ENCODE data around the gene TRIM42.

TRIM42 gene

GRCh38 chr3:140677764-140678163 is at the start of gene TRIM42:
Gene TRIM42, plus strand, starts transcription at chr3:140678064. Its CDS starts 166 bp downstream, at chr3:140678230.
- H3K9me3 Mint-ChIP-seq, result peaks cover under 1% of the 10 kb centered on the region
- H3K4me1 Mint-ChIP-seq (ENCODE audit: low read depth), result no peaks in the 10 kb centered on the region
- H3K27me3 Mint-ChIP-seq, result no peaks in the 10 kb centered on the region
- H3K27ac Mint-ChIP-seq, result no peak within 1 kb of the TSS
- H3K36me3 Mint-ChIP-seq (ENCODE audit: low read depth), result no peaks in the 10 kb centered on the region
- H3K4me3 Mint-ChIP-seq, result no peak within 1 kb of the TSS

- H3K27ac Mint-ChIP-seq, result no peak overlapping the region
- no peaks in the 10 kb centered on the region for H3K9me3 Mint-ChIP-seq
Measured at GRCh38 chr3:140628606-140629005, 49.3 kb upstream of the TRIM42 start.

GRCh38 chr3:140629357-140630137 is 48.3 kb upstream of the TRIM42 start:
- no peaks in the 10 kb centered on the region for H3K9me3 Mint-ChIP-seq
- H3K36me3 Mint-ChIP-seq (ENCODE audit: low read depth), result no peaks in the 10 kb centered on the region
- no peak overlapping the region for H3K27ac Mint-ChIP-seq
- no peaks in the 10 kb centered on the region for H3K27me3 Mint-ChIP-seq
- no peak overlapping the region for H3K4me3 Mint-ChIP-seq
- no peaks in the 10 kb centered on the region for H3K4me1 Mint-ChIP-seq (ENCODE audit: low read depth)

More at GRCh38 chr3:140628606-140629005, 49.3 kb upstream of the TRIM42 start:
- Mint-ChIP-seq H3K36me3 (ENCODE audit: low read depth) (no peaks in the 10 kb centered on the region), H3K4me3 (no peak overlapping the region), H3K27me3 (no peaks in the 10 kb centered on the region), H3K4me1 (ENCODE audit: low read depth) (no peaks in the 10 kb centered on the region)

GRCh38 chr3:140630366-140630765 is 47.5 kb upstream of the TRIM42 start:
- no peak overlapping the region for H3K4me3 Mint-ChIP-seq
- no peaks in the 10 kb centered on the region for H3K36me3 Mint-ChIP-seq (ENCODE audit: low read depth)
- H3K9me3 Mint-ChIP-seq, result no peaks in the 10 kb centered on the region
- no peak overlapping the region for H3K27ac Mint-ChIP-seq
- H3K4me1 Mint-ChIP-seq (ENCODE audit: low read depth), result no peaks in the 10 kb centered on the region
- H3K27me3 Mint-ChIP-seq, result no peaks in the 10 kb centered on the region

GRCh38 chr3:140630866-140631265 is 47.0 kb upstream of the TRIM42 start:
- no peak overlapping the region for H3K27ac Mint-ChIP-seq
- H3K9me3 Mint-ChIP-seq, result no peaks in the 10 kb centered on the region
- H3K4me3 Mint-ChIP-seq, result no peak overlapping the region
- H3K36me3 Mint-ChIP-seq (ENCODE audit: low read depth), result no peaks in the 10 kb centered on the region
- no peaks in the 10 kb centered on the region for H3K4me1 Mint-ChIP-seq (ENCODE audit: low read depth)
- no peaks in the 10 kb centered on the region for H3K27me3 Mint-ChIP-seq

GRCh38 chr3:140635276-140635675 is 42.6 kb upstream of the TRIM42 start:
- peaks cover 3% of the 10 kb centered on the region for H3K27me3 Mint-ChIP-seq
- H3K4me3 Mint-ChIP-seq, result no peak overlapping the region
- no peaks in the 10 kb centered on the region for H3K9me3 Mint-ChIP-seq
- H3K4me1 Mint-ChIP-seq (ENCODE audit: low read depth), result no peaks in the 10 kb centered on the region
- no peak overlapping the region for H3K27ac Mint-ChIP-seq
- no peaks in the 10 kb centered on the region for H3K36me3 Mint-ChIP-seq (ENCODE audit: low read depth)

GRCh38 chr3:140636406-140637138 is 41.3 kb upstream of the TRIM42 start:
- no peaks in the 10 kb centered on the region for H3K36me3 Mint-ChIP-seq (ENCODE audit: low read depth)
- no peaks in the 10 kb centered on the region for H3K4me1 Mint-ChIP-seq (ENCODE audit: low read depth)
- peaks cover 3% of the 10 kb centered on the region for H3K27me3 Mint-ChIP-seq
- H3K4me3 Mint-ChIP-seq, result no peak overlapping the region
- no peak overlapping the region for H3K27ac Mint-ChIP-seq
- H3K9me3 Mint-ChIP-seq, result no peaks in the 10 kb centered on the region

GRCh38 chr3:140651287-140651686 is 26.6 kb upstream of the TRIM42 start:
- Mint-ChIP-seq H3K36me3 (ENCODE audit: low read depth) (no peaks in the 10 kb centered on the region), H3K4me3 (no peak overlapping the region), H3K4me1 (ENCODE audit: low read depth) (no peaks in the 10 kb centered on the region), H3K27me3 (peaks cover 6% of the 10 kb centered on the region), H3K9me3 (peaks cover 7% of the 10 kb centered on the region), H3K27ac (no peak overlapping the region)

GRCh38 chr3:140655678-140656077 is 22.2 kb upstream of the TRIM42 start:
- Mint-ChIP-seq H3K4me3 (no peak overlapping the region), H3K9me3 (peaks cover 11% of the 10 kb centered on the region), H3K27ac (no peak overlapping the region), H3K4me1 (ENCODE audit: low read depth) (no peaks in the 10 kb centered on the region), H3K27me3 (peaks cover 9% of the 10 kb centered on the region), H3K36me3 (ENCODE audit: low read depth) (no peaks in the 10 kb centered on the region)

GRCh38 chr3:140664111-140664510 is 13.8 kb upstream of the TRIM42 start:
- peaks cover 10% of the 10 kb centered on the region for H3K27me3 Mint-ChIP-seq
- H3K4me1 Mint-ChIP-seq (ENCODE audit: low read depth), result no peaks in the 10 kb centered on the region
- H3K36me3 Mint-ChIP-seq (ENCODE audit: low read depth), result no peaks in the 10 kb centered on the region
- no peak overlapping the region for H3K4me3 Mint-ChIP-seq
- H3K9me3 Mint-ChIP-seq, result peaks cover 14% of the 10 kb centered on the region
- no peak overlapping the region for H3K27ac Mint-ChIP-seq

- Mint-ChIP-seq H3K4me1 (ENCODE audit: low read depth) (no peaks in the 10 kb centered on the region), H3K9me3 (peaks cover 2% of the 10 kb centered on the region), H3K27me3 (no peaks in the 10 kb centered on the region), H3K36me3 (ENCODE audit: low read depth) (no peaks in the 10 kb centered on the region), H3K4me3 (no peak overlapping the region), H3K27ac (no peak overlapping the region)
Measured at GRCh38 chr3:140682586-140682985, 4.7 kb downstream of the TRIM42 start.

GRCh38 chr3:140686128-140686527 is 8.3 kb downstream of the TRIM42 start:
- H3K9me3 Mint-ChIP-seq, result peaks cover 4% of the 10 kb centered on the region
- no peaks in the 10 kb centered on the region for H3K27me3 Mint-ChIP-seq
- H3K36me3 Mint-ChIP-seq (ENCODE audit: low read depth), result no peaks in the 10 kb centered on the region
- no peak overlapping the region for H3K4me3 Mint-ChIP-seq
- no peaks in the 10 kb centered on the region for H3K4me1 Mint-ChIP-seq (ENCODE audit: low read depth)
- no peak overlapping the region for H3K27ac Mint-ChIP-seq

GRCh38 chr3:140686948-140687347 is 9.1 kb downstream of the TRIM42 start:
- no peaks in the 10 kb centered on the region for H3K27me3 Mint-ChIP-seq
- H3K9me3 Mint-ChIP-seq, result peaks cover 4% of the 10 kb centered on the region
- no peak overlapping the region for H3K27ac Mint-ChIP-seq
- no peaks in the 10 kb centered on the region for H3K36me3 Mint-ChIP-seq (ENCODE audit: low read depth)
- H3K4me3 Mint-ChIP-seq, result no peak overlapping the region
- no peaks in the 10 kb centered on the region for H3K4me1 Mint-ChIP-seq (ENCODE audit: low read depth)

- H3K27me3 Mint-ChIP-seq, result no peaks in the 10 kb centered on the region
- no peaks in the 10 kb centered on the region for H3K4me1 Mint-ChIP-seq (ENCODE audit: low read depth)
- no peak overlapping the region for H3K27ac Mint-ChIP-seq
- no peaks in the 10 kb centered on the region for H3K9me3 Mint-ChIP-seq
- H3K4me3 Mint-ChIP-seq, result no peak overlapping the region
- no peaks in the 10 kb centered on the region for H3K36me3 Mint-ChIP-seq (ENCODE audit: low read depth)
Measured at GRCh38 chr3:140695361-140696061, 17.6 kb downstream of the TRIM42 start.
